Prostate gland (tissue), 2 donors: ENCODE data around the gene ATP10B. TPM values are rescaled to one million over a fixed set of nuclear protein-coding genes. Genes with fewer than 3 reads are reported as not detected.

ENCODE experiments used
- DNase-seq: peaks from one replicate; pipeline ENCODE4 v3.0.0-alpha.2; 2019; ENCODE audit warnings: low spot score
- H3K27ac ChIP-seq, 2 donors: fragments of 200-600 bp; sonication (generic); 2 replicates each; pipeline ENCODE4 v1.5.1; 2017 to 2019
- H3K27me3 ChIP-seq: fragments of 200-600 bp; sonication (generic); replicated peaks from 2 replicates; pipeline ENCODE4 v1.5.1; 2019; ENCODE audit not compliant: insufficient read depth
- H3K36me3 ChIP-seq, 2 donors: fragments of 200-600 bp; sonication (generic); 1 replicate in 1 of 2; 2 replicates in 1 of 2; pipeline versions ENCODE4 v1.5.1 to v1.8.1; 2017 to 2019
- H3K4me1 ChIP-seq: fragments of 200-600 bp; sonication (generic); replicated peaks from 2 replicates; pipeline ENCODE4 v1.5.1; 2019
- H3K4me3 ChIP-seq, 2 donors: fragments of 200-600 bp; sonication (generic); 2 replicates each; pipeline ENCODE4 v1.5.1; 2017 to 2019
- H3K9me3 ChIP-seq: fragments of 200-600 bp; sonication (generic); 2 replicates; pipeline ENCODE4 v1.5.1; 2017
- POLR2A ChIP-seq: fragments of 450-650 bp; IDR thresholded peaks from one replicate; pipeline ENCODE4 v1.6.1; 2016; ENCODE audit warnings: antibody characterized with exemption, mild to moderate bottlenecking
- POLR2AphosphoS5 ChIP-seq: sonication (generic); formaldehyde crosslinking; IDR thresholded peaks from one replicate; pipeline ENCODE4 v1.6.1; 2017; ENCODE audit warnings: antibody characterized with exemption
- WGBS: methylation state at CpG from one replicate; pipeline ENCODE4 v1.1.5; 2018; 5-methylcytosine and 5-hydroxymethylcytosine counted together
- intact Hi-C: fragments of 100-400 bp; cut with DNase I; formaldehyde crosslinking; loops from one replicate; pipeline ENCODE4 v1.14.2; 2022
- total RNA-seq, 2 donors: library from RNA; depleted of rRNA; stranded (reverse); fragments of >200 nt; gene quantifications; one replicate each; pipeline ENCODE4 v1.1.0, GENCODE V29; 2016
- TF ChIP-seq, protein P1 (sequence below), 4 experiments: fragments of 200-600 bp in 2 of 4; fragments of 450-650 bp in 2 of 4; sonication (generic) in 2 of 4; IDR thresholded peaks; 1 replicate in 3 of 4; 2 replicates in 1 of 4; pipeline ENCODE4 v1.5.1; 2016 to 2019; ENCODE audit warnings: antibody characterized with exemption in 4 of 4, mild to moderate bottlenecking in 2 of 4, moderate library complexity in 2 of 4

Gene ATP10B
- total RNA-seq, 2 donors from 2014 or later = 0.74 TPM; not detected in 1

DNA sequence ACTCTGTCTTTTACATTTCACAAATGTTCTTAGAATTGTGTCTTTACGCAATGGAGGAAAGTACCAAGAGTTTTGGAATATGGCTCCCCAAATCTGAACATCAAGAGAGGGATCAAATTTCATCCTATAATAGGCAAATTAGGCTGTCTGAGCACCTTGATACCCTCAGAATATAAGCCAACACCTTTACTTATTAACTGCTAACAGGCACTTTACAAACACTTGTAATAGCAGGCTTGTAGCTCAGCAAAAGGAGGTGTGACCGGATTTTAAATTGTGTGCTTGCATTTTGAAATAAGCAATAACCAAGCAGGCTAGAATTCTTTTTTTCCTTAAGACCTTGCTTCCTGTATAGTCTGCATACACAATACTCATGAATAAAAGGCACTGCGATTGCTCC lies 92.0 kb downstream of the ATP10B start:
- Histone ChIP-seq H3K27me3 (no peaks in the 10 kb centered on the region), H3K4me3 (no peak overlapping the region), H3K4me1 (no peaks in the 10 kb centered on the region), H3K36me3 (no peaks in the 10 kb centered on the region), H3K9me3 (no peaks in the 10 kb centered on the region), H3K27ac (no peak overlapping the region)
- intact Hi-C loops = no loop called here
- 94% methylated on average over 3 of the region's 3 CpGs for WGBS
- DNase-seq = no peak
- TF ChIP-seq POLR2A (no peak), POLR2AphosphoS5 (no peak)
- TF ChIP-seq, protein P1, sequence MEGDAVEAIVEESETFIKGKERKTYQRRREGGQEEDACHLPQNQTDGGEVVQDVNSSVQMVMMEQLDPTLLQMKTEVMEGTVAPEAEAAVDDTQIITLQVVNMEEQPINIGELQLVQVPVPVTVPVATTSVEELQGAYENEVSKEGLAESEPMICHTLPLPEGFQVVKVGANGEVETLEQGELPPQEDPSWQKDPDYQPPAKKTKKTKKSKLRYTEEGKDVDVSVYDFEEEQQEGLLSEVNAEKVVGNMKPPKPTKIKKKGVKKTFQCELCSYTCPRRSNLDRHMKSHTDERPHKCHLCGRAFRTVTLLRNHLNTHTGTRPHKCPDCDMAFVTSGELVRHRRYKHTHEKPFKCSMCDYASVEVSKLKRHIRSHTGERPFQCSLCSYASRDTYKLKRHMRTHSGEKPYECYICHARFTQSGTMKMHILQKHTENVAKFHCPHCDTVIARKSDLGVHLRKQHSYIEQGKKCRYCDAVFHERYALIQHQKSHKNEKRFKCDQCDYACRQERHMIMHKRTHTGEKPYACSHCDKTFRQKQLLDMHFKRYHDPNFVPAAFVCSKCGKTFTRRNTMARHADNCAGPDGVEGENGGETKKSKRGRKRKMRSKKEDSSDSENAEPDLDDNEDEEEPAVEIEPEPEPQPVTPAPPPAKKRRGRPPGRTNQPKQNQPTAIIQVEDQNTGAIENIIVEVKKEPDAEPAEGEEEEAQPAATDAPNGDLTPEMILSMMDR (IDR thresholded peaks at IDR 0.05) = no peak

DNA sequence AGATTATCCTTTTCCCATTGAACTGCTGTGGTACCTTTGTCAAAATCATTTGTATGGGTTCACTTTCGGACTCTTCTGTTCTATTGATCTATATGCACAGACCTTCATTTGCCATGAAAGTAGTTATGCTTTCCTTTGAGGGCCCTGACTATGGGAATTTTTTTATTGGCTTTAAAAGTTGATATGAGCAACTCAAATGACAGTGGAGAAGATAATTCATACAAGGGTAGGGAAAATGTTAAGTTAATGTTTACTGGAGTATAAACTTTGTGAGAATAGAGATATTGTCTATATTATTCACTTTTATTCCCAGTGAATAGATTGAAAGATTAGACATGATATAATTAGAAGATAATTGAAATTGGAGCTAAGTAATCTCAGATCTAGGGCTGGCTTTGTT lies 94.8 kb downstream of the ATP10B start:
- Histone ChIP-seq H3K4me1 (no peaks in the 10 kb centered on the region), H3K27me3 (no peaks in the 10 kb centered on the region), H3K36me3 (no peaks in the 10 kb centered on the region), H3K27ac (no peak overlapping the region), H3K4me3 (no peak overlapping the region), H3K9me3 (no peaks in the 10 kb centered on the region)
- intact Hi-C loops = no loop called here
- DNase-seq = no peak
- 0% methylated on average over 1 of the region's 1 CpG for WGBS
- TF ChIP-seq POLR2A (no peak), POLR2AphosphoS5 (no peak)
- TF ChIP-seq, protein P1 (IDR thresholded peaks at IDR 0.05) = no peak

DNA sequence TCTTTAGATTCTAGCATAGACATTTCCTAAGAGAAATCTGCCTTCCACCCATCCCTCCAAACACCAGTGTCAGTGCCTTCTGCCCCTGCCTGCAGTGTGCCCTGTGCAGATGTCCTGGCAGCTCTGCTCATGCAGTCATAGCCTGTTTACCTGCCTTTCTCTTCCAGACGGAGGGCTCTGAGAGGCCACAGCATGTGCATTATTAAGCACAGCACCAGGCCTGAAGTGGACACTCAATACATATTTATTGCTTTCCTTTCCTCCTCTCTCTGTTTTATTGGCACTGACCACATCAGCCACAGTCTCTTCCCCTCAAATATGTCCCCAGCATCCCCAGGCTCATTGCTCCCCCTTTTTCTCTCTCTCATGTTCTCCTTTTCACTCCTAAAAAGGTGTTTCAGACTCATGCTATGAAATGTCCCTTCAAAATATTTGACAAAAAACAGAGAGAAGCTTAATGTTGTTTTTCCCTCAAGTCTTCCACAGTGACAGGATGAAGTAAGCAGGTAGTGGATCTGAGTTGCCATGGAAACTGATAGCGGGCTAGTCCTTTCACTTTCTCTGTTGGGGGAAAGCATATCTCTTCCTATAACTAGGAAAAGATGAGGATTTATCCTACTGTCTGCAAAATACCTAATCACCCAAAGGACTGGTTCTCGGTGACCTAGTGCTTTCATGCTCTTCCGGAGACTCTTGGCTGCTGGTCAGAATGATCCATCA lies 100.9 kb downstream of the ATP10B start:
- Histone ChIP-seq H3K9me3 (no peaks in the 10 kb centered on the region), H3K27me3 (no peaks in the 10 kb centered on the region), H3K4me3 (no peak overlapping the region), H3K4me1 (no peaks in the 10 kb centered on the region), H3K27ac (no peak overlapping the region), H3K36me3 (no peaks in the 10 kb centered on the region)
- intact Hi-C loops = no loop called here
- no peak for DNase-seq
- WGBS = 51% methylated on average over 4 of the region's 4 CpGs
- TF ChIP-seq POLR2A (no peak), POLR2AphosphoS5 (no peak)
- TF ChIP-seq, protein P1 (IDR thresholded peaks at IDR 0.05) = no peak

DNA sequence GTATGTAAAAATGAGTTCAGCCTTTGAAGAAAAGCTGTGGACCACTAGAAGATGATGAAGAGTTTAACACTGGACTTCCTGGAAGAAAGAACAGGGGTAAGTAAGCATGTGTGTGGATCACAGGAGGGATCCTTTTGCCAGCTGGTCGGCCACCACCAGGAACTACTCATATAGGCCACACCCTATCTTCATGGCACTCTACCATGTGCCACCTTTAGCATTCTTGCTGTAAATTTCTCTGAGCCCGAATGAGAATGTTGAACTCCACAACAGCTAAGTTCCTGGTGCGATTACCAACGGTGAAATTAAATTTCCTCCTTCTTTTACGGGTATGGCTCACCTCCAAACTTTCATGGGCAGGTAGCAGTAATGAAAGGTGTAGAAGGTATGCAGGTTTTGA lies 102.3 kb downstream of the ATP10B start:
- intact Hi-C loops = no loop called here
- H3K27me3 ChIP-seq = no peaks in the 10 kb centered on the region
- H3K9me3 ChIP-seq = no peaks in the 10 kb centered on the region
- TF ChIP-seq, protein P1 (IDR thresholded peaks at IDR 0.05) = no peak
- no peak for TF ChIP-seq POLR2A
- TF ChIP-seq POLR2AphosphoS5 = no peak
- no peaks in the 10 kb centered on the region for H3K4me1 ChIP-seq
- 67% methylated on average over 5 of the region's 5 CpGs for WGBS
- H3K4me3 ChIP-seq = no peak overlapping the region
- no peak for DNase-seq
- H3K36me3 ChIP-seq = no peaks in the 10 kb centered on the region
- no peak overlapping the region for H3K27ac ChIP-seq

DNA sequence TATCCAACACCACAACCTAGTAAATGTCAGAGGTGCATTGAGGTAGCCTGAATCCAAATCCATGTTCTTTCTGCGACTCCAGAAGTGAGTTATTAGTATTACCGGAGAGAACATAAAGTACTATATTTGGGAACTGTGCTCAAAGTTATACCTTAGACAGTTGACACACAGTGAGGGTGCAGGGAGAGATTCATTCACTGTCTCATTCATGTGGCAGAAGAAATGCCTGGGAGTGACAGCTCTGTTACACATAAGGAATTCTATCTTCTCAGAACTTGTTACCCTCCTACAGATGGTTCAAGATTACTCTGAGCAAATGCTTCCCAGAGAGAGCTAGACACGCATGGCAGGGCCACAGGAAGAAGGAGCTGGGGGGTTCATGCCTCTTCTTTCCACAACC lies 103.0 kb downstream of the ATP10B start:
- intact Hi-C loops = no loop called here
- Histone ChIP-seq H3K36me3 (no peaks in the 10 kb centered on the region), H3K27ac (no peak overlapping the region), H3K27me3 (no peaks in the 10 kb centered on the region), H3K9me3 (no peaks in the 10 kb centered on the region), H3K4me1 (no peaks in the 10 kb centered on the region), H3K4me3 (no peak overlapping the region)
- DNase-seq = no peak
- WGBS = 91% methylated on average over 3 of the region's 3 CpGs
- TF ChIP-seq POLR2AphosphoS5 (no peak), POLR2A (no peak)
- TF ChIP-seq, protein P1 (IDR thresholded peaks at IDR 0.05) = no peak
